Subcutaneous abdominal adipose tissue (tissue), 5 donors: Measurements from ENCODE around the gene TTYH1.

Source experiments
- H3K27ac ChIP-seq: one replicate; pipeline ENCODE4 v1.7.0; 2013; ENCODE audit warnings: low read depth, mild to moderate bottlenecking, inconsistent platforms, low read length, moderate library complexity
- H3K27me3 ChIP-seq, 5 donors: one replicate each; pipeline ENCODE4 v1.7.0; 2013; ENCODE audit warnings: low read length in 5 of 5, inconsistent platforms in 1 of 5; ENCODE audit not compliant: control insufficient read depth in 5 of 5, insufficient read depth in 4 of 5
- H3K36me3 ChIP-seq, 5 donors: one replicate each; pipeline ENCODE4 v1.7.0; 2013; ENCODE audit warnings: low read length in 5 of 5; ENCODE audit not compliant: control insufficient read depth in 5 of 5, insufficient read depth in 5 of 5
- H3K4me1 ChIP-seq, 5 donors: one replicate each; pipeline ENCODE4 v1.7.0; 2013; ENCODE audit warnings: low read length in 5 of 5, mild to moderate bottlenecking in 3 of 5, moderate library complexity in 1 of 5; ENCODE audit not compliant: control insufficient read depth in 5 of 5, insufficient read depth in 5 of 5
- H3K4me3 ChIP-seq, 5 donors: one replicate each; pipeline ENCODE4 v1.7.0; 2013; ENCODE audit warnings: low read length in 5 of 5, low read depth in 1 of 5
- H3K9ac ChIP-seq, 5 donors: one replicate each; pipeline ENCODE4 v1.7.0; 2013; ENCODE audit warnings: low read length in 5 of 5, mild to moderate bottlenecking in 4 of 5, moderate library complexity in 3 of 5
- H3K9me3 ChIP-seq, 5 donors: one replicate each; pipeline ENCODE4 v1.7.0; 2013; ENCODE audit warnings: low read length in 5 of 5; ENCODE audit not compliant: control insufficient read depth in 5 of 5
- donor health status: healthy.
- donor health status: healthy.
- donor health status: healthy.
- donor health status: healthy.
- donor health status: healthy.

The TTYH1 gene

GRCh38 chr19:54448774-54449700 lies 33.8 kb downstream of the TTYH1 start, which contains the start of gene LENG8:
Gene LENG8, plus strand, starts transcription at chr19:54449199. Its CDS starts 2,146 bp downstream, at chr19:54451345.
- peak within 1 kb of the TSS; percentile 93 to 99 (median 97) for H3K9ac ChIP-seq
- H3K27ac ChIP-seq: peak within 1 kb of the TSS; percentile 98
- H3K27me3 ChIP-seq: no peaks in the 10 kb centered on the region
- H3K36me3 ChIP-seq: peaks cover 3 to 44% (median 42%) of the 10 kb centered on the region in 5 donors
- H3K4me1 ChIP-seq: peaks cover 4 to 49% (median 36%) of the 10 kb centered on the region in 5 donors
- H3K9me3 ChIP-seq: no peaks in the 10 kb centered on the region
- peak within 1 kb of the TSS; percentile 84 to 99 (median 96) for H3K4me3 ChIP-seq

GRCh38 chr19:54449701-54450069 lies 34.4 kb downstream of the TTYH1 start:
- H3K9ac ChIP-seq: peak overlapping the region; percentile 93 to 99 (median 97)
- peaks cover 3 to 48% (median 47%) of the 10 kb centered on the region in 5 donors for H3K36me3 ChIP-seq
- H3K9me3 ChIP-seq: no peaks in the 10 kb centered on the region
- no peaks in the 10 kb centered on the region for H3K27me3 ChIP-seq
- H3K27ac ChIP-seq: peak overlapping the region; percentile 98
- H3K4me3 ChIP-seq: peak overlapping the region; percentile 84 to 99 (median 96)
- peaks cover 4 to 49% (median 36%) of the 10 kb centered on the region in 5 donors for H3K4me1 ChIP-seq

- H3K9me3 ChIP-seq: no peaks in the 10 kb centered on the region
- peak overlapping the region; percentile 98 for H3K27ac ChIP-seq
- peaks cover 3 to 56% (median 52%) of the 10 kb centered on the region in 5 donors for H3K36me3 ChIP-seq
- H3K27me3 ChIP-seq: no peaks in the 10 kb centered on the region
- H3K4me1 ChIP-seq: peaks cover 4 to 49% (median 36%) of the 10 kb centered on the region in 5 donors
- peak overlapping the region in 2 of 5 donors; percentile 68 to 97 for H3K9ac ChIP-seq
- H3K4me3 ChIP-seq: peak overlapping the region in 3 of 5 donors; percentile 8 to 99 (median 13)
Measured at GRCh38 chr19:54451331-54451871, 36.1 kb downstream of the TTYH1 start.

- Histone ChIP-seq H3K9ac (peak overlapping the region in 1 of 5 donors; percentile 68), H3K4me3 (no peak overlapping the region), H3K4me1 (peaks cover 4 to 45% (median 34%) of the 10 kb centered on the region in 5 donors), H3K36me3 (peaks cover 3 to 62% (median 58%) of the 10 kb centered on the region in 5 donors), H3K27me3 (no peaks in the 10 kb centered on the region), H3K9me3 (no peaks in the 10 kb centered on the region), H3K27ac (peak overlapping the region; percentile 98)
Measured at GRCh38 chr19:54451997-54452396, 36.7 kb downstream of the TTYH1 start.

GRCh38 chr19:54452626-54453025 lies 37.4 kb downstream of the TTYH1 start:
- Histone ChIP-seq H3K27ac (no peak overlapping the region), H3K9ac (peak overlapping the region in 1 of 5 donors; percentile 37), H3K36me3 (peaks cover 3 to 68% (median 65%) of the 10 kb centered on the region in 5 donors), H3K4me3 (no peak overlapping the region), H3K27me3 (no peaks in the 10 kb centered on the region), H3K4me1 (peaks cover 2 to 39% (median 28%) of the 10 kb centered on the region in 5 donors), H3K9me3 (no peaks in the 10 kb centered on the region)

GRCh38 chr19:54453921-54454780 lies 38.9 kb downstream of the TTYH1 start:
- H3K9me3 ChIP-seq: no peaks in the 10 kb centered on the region
- no peak overlapping the region for H3K4me3 ChIP-seq
- no peaks in the 10 kb centered on the region for H3K27me3 ChIP-seq
- H3K9ac ChIP-seq: peak overlapping the region in 1 of 5 donors; percentile 42
- peaks cover 3 to 83% (median 80%) of the 10 kb centered on the region in 5 donors for H3K36me3 ChIP-seq
- no peak overlapping the region for H3K27ac ChIP-seq
- H3K4me1 ChIP-seq: peaks cover 2 to 27% (median 19%) of the 10 kb centered on the region in 5 donors

GRCh38 chr19:54454781-54455675 lies 39.8 kb downstream of the TTYH1 start:
- no peak overlapping the region for H3K9ac ChIP-seq
- H3K4me3 ChIP-seq: no peak overlapping the region
- no peak overlapping the region for H3K27ac ChIP-seq
- no peaks in the 10 kb centered on the region for H3K9me3 ChIP-seq
- H3K27me3 ChIP-seq: no peaks in the 10 kb centered on the region
- H3K4me1 ChIP-seq: peaks cover 0 to 24% (median 20%) of the 10 kb centered on the region in 5 donors
- peaks cover 3 to 92% (median 89%) of the 10 kb centered on the region in 5 donors for H3K36me3 ChIP-seq

- no peaks in the 10 kb centered on the region for H3K27me3 ChIP-seq
- H3K4me3 ChIP-seq: no peak overlapping the region
- no peak overlapping the region for H3K9ac ChIP-seq
- no peaks in the 10 kb centered on the region for H3K9me3 ChIP-seq
- H3K27ac ChIP-seq: no peak overlapping the region
- H3K36me3 ChIP-seq: peaks cover 3 to 98% (median 96%) of the 10 kb centered on the region in 5 donors
- peaks cover 0 to 17% (median 13%) of the 10 kb centered on the region in 5 donors for H3K4me1 ChIP-seq
Measured at GRCh38 chr19:54455786-54456422, 40.6 kb downstream of the TTYH1 start.
